GM12878 (cell line): ENCODE data around the gene MTF2. TPM values are rescaled to one million over a fixed set of nuclear protein-coding genes. Genes with fewer than 3 reads are reported as not detected.

Experiments
- ATAC-seq: fragments of 200-7000 bp; cut with Tn5 transposase; 3 replicates; pipeline ENCODE4 v1.9.1; 2020; ENCODE audit warnings: mild to moderate bottlenecking, moderate library complexity
- Bru-seq: library from RNA; stranded (reverse); fragments of 400-500 nt; gene quantifications from one replicate; lab custom pipeline; 2021; lab: Mats Ljungman, UMichigan
- BruChase-seq, 2 experiments: library from RNA; stranded (reverse); fragments of 400-500 nt; gene quantifications; one replicate each; lab custom pipeline; 2021; lab: Mats Ljungman, UMichigan
- BruUV-seq: library from RNA; stranded (reverse); fragments of 400-500 nt; replicated peaks from 2 replicates; lab custom pipeline; 2021; lab: Mats Ljungman, UMichigan
- CTCF ChIA-PET: fragments of 300-600 bp; sonication (Branson Sonifier 250); formaldehyde crosslinking; extraction: SDS; loops from one replicate; lab custom pipeline; 2021; ENCODE audit warnings: inconsistent platforms; lab: Yijun Ruan, JAX
- POLR2A ChIA-PET: fragments of 350-600 bp; formaldehyde crosslinking; extraction: SDS; loops from one replicate; lab custom pipeline; 2021; ENCODE audit warnings: inconsistent platforms; lab: Charles Lee
- RAD21 ChIA-PET: fragments of 300-600 bp; sonication (Branson Sonifier 250); formaldehyde crosslinking; loops from one replicate; lab custom pipeline; 2023; ENCODE audit warnings: antibody characterized with exemption; ENCODE audit not compliant: unreplicated experiment; lab: Charles Lee
- SMC1A ChIA-PET: fragments of 300-600 bp; sonication (Branson Sonifier 250); formaldehyde crosslinking; loops from one replicate; lab custom pipeline; 2023; ENCODE audit not compliant: unreplicated experiment, uncharacterized antibody; lab: Charles Lee
- DNase-seq: peaks from one replicate; pipeline ENCODE4 v3.0.0-alpha.2; 2011; ENCODE audit warnings: low read depth, low spot score
- FAIRE-seq: peaks from 3 replicates; lab custom pipeline; 2011; peaks lifted over from hg19 to GRCh38; lab: Jason Lieb, UNC
- H2AFZ ChIP-seq: 2 replicates; pipeline ENCODE4 v1.6.0; 2011; ENCODE audit warnings: low read depth, low read length, control low read depth; ENCODE audit not compliant: control insufficient read depth
- H3K27ac ChIP-seq: 2 replicates; pipeline ENCODE4 v1.5.1; 2011; ENCODE audit warnings: control low read depth; ENCODE audit not compliant: control insufficient read depth, insufficient read depth
- H3K27me3 ChIP-seq, 2 experiments: replicated peaks in 1 of 2; 2 replicates each; pipeline versions ENCODE4 v1.6.0 to v1.6.1; 2011; ENCODE audit warnings: low read length in 1 of 2; ENCODE audit not compliant: control insufficient read depth in 2 of 2, insufficient read depth in 2 of 2
- H3K36me3 ChIP-seq, 2 experiments: 2 replicates each; pipeline ENCODE4 v1.5.1; 2011; ENCODE audit warnings: low read length in 1 of 2; ENCODE audit not compliant: control insufficient read depth in 2 of 2, insufficient read depth in 2 of 2
- H3K4me1 ChIP-seq: 2 replicates; pipeline ENCODE4 v1.6.1; 2011; ENCODE audit warnings: mild to moderate bottlenecking, low read length, moderate library complexity, mixed read lengths; ENCODE audit not compliant: control insufficient read depth, insufficient read depth
- H3K4me2 ChIP-seq: 2 replicates; pipeline ENCODE4 v1.6.0; 2011; ENCODE audit warnings: control low read depth; ENCODE audit not compliant: control insufficient read depth, insufficient read depth
- H3K4me3 ChIP-seq: fragments of 200-600 bp; sonication (generic); 2 replicates; pipeline ENCODE4 v1.5.1; 2016
- H3K79me2 ChIP-seq: 2 replicates; pipeline ENCODE4 v1.6.0; 2011; ENCODE audit warnings: low read length; ENCODE audit not compliant: control insufficient read depth, insufficient read depth
- H3K9ac ChIP-seq: 2 replicates; pipeline ENCODE4 v1.8.0; 2011; ENCODE audit warnings: low read length, control low read depth, mixed read lengths; ENCODE audit not compliant: control insufficient read depth, insufficient read depth
- H3K9me3 ChIP-seq: replicated peaks from 3 replicates; pipeline ENCODE4 v1.5.1; 2011; ENCODE audit warnings: mild to moderate bottlenecking, low read length; ENCODE audit not compliant: control insufficient read depth, insufficient read depth
- H4K20me1 ChIP-seq: 2 replicates; pipeline ENCODE4 v1.6.0; 2011; ENCODE audit not compliant: control insufficient read depth, insufficient read depth
- ASH2L ChIP-seq: fragments of 300-600, 200-600 bp; sonication (generic); IDR thresholded peaks from 2 replicates; pipeline ENCODE4 v1.6.1; 2017; ENCODE audit warnings: low read depth, mild to moderate bottlenecking, borderline replicate concordance
- CBX5 ChIP-seq: sonication (generic); IDR thresholded peaks from 2 replicates; pipeline ENCODE4 v1.6.1; 2016; ENCODE audit warnings: low read depth, moderate library complexity, mild to moderate bottlenecking, inconsistent platforms
- CHD1 ChIP-seq: IDR thresholded peaks from 2 replicates; pipeline ENCODE4 v1.6.1; 2012; ENCODE audit warnings: low read depth, low read length, improper control_type of control experiment
- CHD2 ChIP-seq: IDR thresholded peaks from 2 replicates; pipeline ENCODE4 v1.6.1; 2011; ENCODE audit warnings: low read depth, low read length, improper control_type of control experiment, borderline replicate concordance
- NBN ChIP-seq: fragments of 450-650 bp; IDR thresholded peaks from 2 replicates; pipeline ENCODE4 v1.6.1; 2016
- POLR2AphosphoS5 ChIP-seq: IDR thresholded peaks from 2 replicates; pipeline ENCODE4 v1.6.1; 2011; ENCODE audit warnings: mild to moderate bottlenecking, low read length, inconsistent platforms
- RB1 ChIP-seq: fragments of 450-650 bp; formaldehyde crosslinking; IDR thresholded peaks from 2 replicates; pipeline ENCODE4 v1.6.1; 2017; ENCODE audit warnings: mild to moderate bottlenecking, borderline replicate concordance
- RELA ChIP-seq: fragments of 450-650 bp; IDR thresholded peaks from 2 replicates; pipeline ENCODE4 v1.8.0; 2014; ENCODE audit warnings: borderline replicate concordance; ENCODE audit not compliant: partially characterized antibody
- SMAD5 ChIP-seq: IDR thresholded peaks from 2 replicates; pipeline ENCODE4 v1.6.1; 2016; ENCODE audit warnings: antibody characterized with exemption, low read depth
- SP1 ChIP-seq: IDR thresholded peaks from one replicate; pipeline ENCODE4 v1.6.1; 2011; ENCODE audit warnings: low read depth, low read length
- WGBS: methylation state at CpG from one replicate; pipeline ENCODE4 v1.1.6; 2016; ENCODE audit warnings: low lambda C conversion rate; ENCODE audit not compliant: insufficient replicate concordance, insufficient coverage; ENCODE audit errors: missing lambda C conversion rate; 5-methylcytosine and 5-hydroxymethylcytosine counted together
- in situ Hi-C: fragments of 300-500 bp; cut with MboI; formaldehyde crosslinking; loops from 9 replicates; pipeline ENCODE4 v1.14.3; 2018; ENCODE audit warnings: mixed read lengths
- intact Hi-C: fragments of 100-400 bp; cut with micrococcal nuclease; formaldehyde crosslinking; loops from one replicate; pipeline ENCODE4 v1.14.2; 2022; ENCODE audit not compliant: unreplicated experiment
- long read RNA-seq, 2 experiments: library from polyadenylated mRNA; unstranded; transcript quantifications; one replicate each; pipeline ENCODE4 v2.0.0, GENCODE V29; 2019 to 2020
- polyA minus RNA-seq, 3 experiments: library from RNA; depleted of rRNA, polyadenylated mRNA; stranded (reverse); fragments of >200 nt; gene quantifications; 2 replicates each; pipeline ENCODE4 v1.2.3, GENCODE V29; 2011
- polyA plus RNA-seq, 11 experiments: library from polyadenylated mRNA; depleted of rRNA in 4 of 11; unstranded in 6 of 11; stranded (reverse) in 5 of 11; fragments of >200 nt; fragmentation: Nextera tagmentation in 4 of 11; fragmentation: Illumina TruSeq in 1 of 11; extraction: Ambion mirVana in 4 of 11; extraction: Trizol in 1 of 11; gene quantifications; 1 replicate in 1 of 11; 2 replicates in 10 of 11; pipeline versions ENCODE4 v1.2.1 to v1.2.3, GENCODE V29; 2011 to 2016; ENCODE audit warnings: inconsistent platforms in 2 of 11, missing spikeins in 2 of 11, low read depth in 1 of 11
- total RNA-seq, 4 experiments: library from RNA; depleted of rRNA in 3 of 4; stranded (reverse); fragments of >200 nt in 3 of 4; fragmentation: Illumina TruSeq in 1 of 4; extraction: Trizol in 1 of 4; gene quantifications; 2 replicates each; pipeline versions ENCODE4 v1.2.1 to v1.2.3, GENCODE V29; 2013 to 2021
- TF ChIP-seq, protein P1 (sequence below): fragments of 450-650 bp; formaldehyde crosslinking; IDR thresholded peaks from 2 replicates; pipeline ENCODE4 v1.5.0; 2022; ENCODE audit warnings: mild to moderate bottlenecking, missing genetic modification characterization
- TF ChIP-seq, protein P2 (sequence below): fragments of 450-650 bp; IDR thresholded peaks from 2 replicates; pipeline ENCODE4 v1.6.1; 2018; ENCODE audit warnings: mild to moderate bottlenecking, low read depth, moderate library complexity; ENCODE audit not compliant: partially characterized antibody

MTF2 gene
- total RNA-seq (2013; cell fraction: nucleolus; rRNA removed) = 208 and 233 TPM in 2 replicates
- total RNA-seq (2014; rRNA removed) (33.3 and 41.8 TPM in 2 replicates), total RNA-seq (2014; rRNA removed; fragmentation: Illumina TruSeq; extraction: Trizol) (43.6 and 44.3 TPM in 2 replicates), total RNA-seq (2021) (45.9 and 54.8 TPM in 2 replicates), polyA plus RNA-seq (2011; rRNA removed) (74.9 and 102 TPM in 2 replicates), polyA plus RNA-seq (2014; fragmentation: Illumina TruSeq; extraction: Trizol) (38.8 and 40.7 TPM in 2 replicates), polyA plus RNA-seq (2014; fragmentation: Nextera tagmentation; extraction: Ambion mirVana) (10 to 100 TPM; 22.6 to 30.6 TPM), polyA plus RNA-seq (2014; rRNA removed) (32.3 and 41.9 TPM in 2 replicates), polyA plus RNA-seq (2016; fragmentation: Nextera tagmentation; extraction: Ambion mirVana) (10 to 100 TPM; 67.4 to 69.4 TPM), polyA minus RNA-seq (2011; rRNA and poly(A)+ RNA removed) (99.2 and 125 TPM in 2 replicates), Bru-seq, nascent RNA (percentile 92 among the genes with signal in this experiment), BruChase-seq, experiment 1, labeled RNA remaining after a 6-hour chase (percentile 93 among the genes with signal in this experiment), BruChase-seq, experiment 2, labeled RNA remaining after a 2-hour chase (percentile 95 among the genes with signal in this experiment)
- polyA plus RNA-seq (2011; ENCODE audit: low read depth) = 15.5 TPM
- polyA plus RNA-seq (2011; cell fraction: cytosol; rRNA removed) = 35.9 and 38.8 TPM in 2 replicates
- polyA plus RNA-seq (2011; cell fraction: nucleus; rRNA removed) = 35.1 and 45.2 TPM in 2 replicates
- polyA plus RNA-seq (2012) = 23.9 and 26.9 TPM in 2 replicates
- 32.7 and 33.9 TPM in 2 replicates for polyA minus RNA-seq (2011; cell fraction: cytosol; rRNA and poly(A)+ RNA removed)
- 51.7 and 64.1 TPM in 2 replicates for polyA minus RNA-seq (2011; cell fraction: nucleus; rRNA and poly(A)+ RNA removed)
- long read RNA-seq, experiment 1, full-length matches to known transcripts = 13 of 74 reads
- long read RNA-seq, experiment 1, partial matches to known transcripts = 41 of 74 reads
- long read RNA-seq, experiment 1, other reads (novel, unspliced or antisense) = 20 of 74 reads
- long read RNA-seq, experiment 2, full-length matches to known transcripts = 77 of 429 reads
- long read RNA-seq, experiment 2, partial matches to known transcripts = 284 of 429 reads
- long read RNA-seq, experiment 2, other reads (novel, unspliced or antisense) = 68 of 429 reads

DNA sequence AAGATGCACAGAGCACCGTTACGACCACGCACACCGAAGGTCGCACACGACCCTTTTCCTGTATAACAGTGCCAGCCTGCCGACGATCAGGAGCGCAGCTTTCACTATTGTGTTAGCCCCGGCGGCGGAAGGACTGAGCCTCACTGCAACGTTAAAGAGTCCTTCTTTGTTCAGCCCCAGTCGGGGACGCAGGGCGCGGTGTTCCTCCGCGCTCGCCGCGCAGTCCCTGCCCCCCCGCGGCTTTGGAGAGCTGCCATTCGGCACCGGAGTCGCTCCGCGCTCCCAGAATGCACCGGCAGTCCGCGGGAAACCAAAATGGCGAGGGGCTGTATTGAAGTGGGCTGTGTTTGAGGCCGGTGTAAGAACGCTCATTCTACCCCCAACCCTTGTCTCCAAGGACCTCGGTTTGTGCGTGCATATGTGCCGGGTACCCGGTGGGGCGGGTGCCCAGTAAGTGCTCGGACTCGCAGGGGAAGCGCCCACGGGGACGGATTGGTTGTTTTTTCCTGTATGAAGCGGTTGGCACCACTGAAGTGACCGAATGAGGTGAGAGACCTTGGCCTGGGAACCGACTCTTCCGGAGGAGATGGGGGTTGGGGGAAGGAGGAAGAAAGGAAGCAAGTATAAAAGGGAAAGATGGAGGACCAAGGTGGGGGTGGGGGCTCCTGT is at the start of gene MTF2:
TSS of gene MTF2 (plus strand) at position 298 of the 669 bp plus-strand sequence. CDS start at position 542, 244 bp downstream.
- SMC1A ChIA-PET = interaction anchor here (0.9 to 3.1 kb wide), 24 partner anchors 10 to 765 kb away, joined by 3 to 26 read pairs (median 4); partner anchors contain the start of gene DR1
- peak; percentile 100 for TF ChIP-seq CBX5
- peak; percentile 69 for TF ChIP-seq RELA
- peak; percentile 99 for TF ChIP-seq POLR2AphosphoS5
- TF ChIP-seq ASH2L = peak; percentile 95
- peak; percentile 66 for TF ChIP-seq SP1
- TF ChIP-seq NBN = peak; percentile 98
- TF ChIP-seq, protein P1, sequence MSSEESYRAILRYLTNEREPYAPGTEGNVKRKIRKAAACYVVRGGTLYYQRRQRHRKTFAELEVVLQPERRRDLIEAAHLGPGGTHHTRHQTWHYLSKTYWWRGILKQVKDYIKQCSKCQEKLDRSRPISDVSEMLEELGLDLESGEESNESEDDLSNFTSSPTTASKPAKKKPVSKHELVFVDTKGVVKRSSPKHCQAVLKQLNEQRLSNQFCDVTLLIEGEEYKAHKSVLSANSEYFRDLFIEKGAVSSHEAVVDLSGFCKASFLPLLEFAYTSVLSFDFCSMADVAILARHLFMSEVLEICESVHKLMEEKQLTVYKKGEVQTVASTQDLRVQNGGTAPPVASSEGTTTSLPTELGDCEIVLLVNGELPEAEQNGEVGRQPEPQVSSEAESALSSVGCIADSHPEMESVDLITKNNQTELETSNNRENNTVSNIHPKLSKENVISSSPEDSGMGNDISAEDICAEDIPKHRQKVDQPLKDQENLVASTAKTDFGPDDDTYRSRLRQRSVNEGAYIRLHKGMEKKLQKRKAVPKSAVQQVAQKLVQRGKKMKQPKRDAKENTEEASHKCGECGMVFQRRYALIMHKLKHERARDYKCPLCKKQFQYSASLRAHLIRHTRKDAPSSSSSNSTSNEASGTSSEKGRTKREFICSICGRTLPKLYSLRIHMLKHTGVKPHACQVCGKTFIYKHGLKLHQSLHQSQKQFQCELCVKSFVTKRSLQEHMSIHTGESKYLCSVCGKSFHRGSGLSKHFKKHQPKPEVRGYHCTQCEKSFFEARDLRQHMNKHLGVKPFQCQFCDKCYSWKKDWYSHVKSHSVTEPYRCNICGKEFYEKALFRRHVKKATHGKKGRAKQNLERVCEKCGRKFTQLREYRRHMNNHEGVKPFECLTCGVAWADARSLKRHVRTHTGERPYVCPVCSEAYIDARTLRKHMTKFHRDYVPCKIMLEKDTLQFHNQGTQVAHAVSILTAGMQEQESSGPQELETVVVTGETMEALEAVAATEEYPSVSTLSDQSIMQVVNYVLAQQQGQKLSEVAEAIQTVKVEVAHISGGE = no peak
- TF ChIP-seq, protein P2, sequence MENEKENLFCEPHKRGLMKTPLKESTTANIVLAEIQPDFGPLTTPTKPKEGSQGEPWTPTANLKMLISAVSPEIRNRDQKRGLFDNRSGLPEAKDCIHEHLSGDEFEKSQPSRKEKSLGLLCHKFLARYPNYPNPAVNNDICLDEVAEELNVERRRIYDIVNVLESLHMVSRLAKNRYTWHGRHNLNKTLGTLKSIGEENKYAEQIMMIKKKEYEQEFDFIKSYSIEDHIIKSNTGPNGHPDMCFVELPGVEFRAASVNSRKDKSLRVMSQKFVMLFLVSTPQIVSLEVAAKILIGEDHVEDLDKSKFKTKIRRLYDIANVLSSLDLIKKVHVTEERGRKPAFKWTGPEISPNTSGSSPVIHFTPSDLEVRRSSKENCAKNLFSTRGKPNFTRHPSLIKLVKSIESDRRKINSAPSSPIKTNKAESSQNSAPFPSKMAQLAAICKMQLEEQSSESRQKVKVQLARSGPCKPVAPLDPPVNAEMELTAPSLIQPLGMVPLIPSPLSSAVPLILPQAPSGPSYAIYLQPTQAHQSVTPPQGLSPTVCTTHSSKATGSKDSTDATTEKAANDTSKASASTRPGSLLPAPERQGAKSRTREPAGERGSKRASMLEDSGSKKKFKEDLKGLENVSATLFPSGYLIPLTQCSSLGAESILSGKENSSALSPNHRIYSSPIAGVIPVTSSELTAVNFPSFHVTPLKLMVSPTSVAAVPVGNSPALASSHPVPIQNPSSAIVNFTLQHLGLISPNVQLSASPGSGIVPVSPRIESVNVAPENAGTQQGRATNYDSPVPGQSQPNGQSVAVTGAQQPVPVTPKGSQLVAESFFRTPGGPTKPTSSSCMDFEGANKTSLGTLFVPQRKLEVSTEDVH = no peak
- peak; percentile 88; the same call in 1 of the 2 replicates for TF ChIP-seq RB1
- TF ChIP-seq SMAD5 = peak; percentile 94
- peak; percentile 99 for TF ChIP-seq CHD2
- TF ChIP-seq CHD1 = no peak

More for the DNA sequence above, at the start of gene MTF2:
- in situ Hi-C loops = no loop called here
- H3K27ac ChIP-seq = peak within 1 kb of the TSS; percentile 93
- H3K9me3 ChIP-seq = peaks cover 7% of the 10 kb centered on the region
- CTCF ChIA-PET = interaction anchor here (0.7 to 4.6 kb wide), 24 partner anchors 12 to 767 kb away, joined by 3 to 48 read pairs (median 4); partner anchors contain the start of gene DR1
- TSS peak; percentile 72 for BruUV-seq
- H3K27me3 ChIP-seq = no peaks in the 10 kb centered on the region
- peaks cover 55% of the 10 kb centered on the region for H3K79me2 ChIP-seq
- H3K4me2 ChIP-seq = peak within 1 kb of the TSS; percentile 77
- intact Hi-C loops = loop anchor here (1.0 to 5.0 kb wide), 3 partner anchors 46 to 117 kb away; partner anchors contain the start of genes CCDC18, DIPK1A and TMED5
- peak within 1 kb of the TSS; percentile 94 for H3K9ac ChIP-seq
- FAIRE-seq = peak; percentile 31
- H3K36me3 ChIP-seq = peaks cover 0 to 2% of the 10 kb centered on the region in 2 experiments; a peak in 1 of 4 replicates
- peak; percentile 84 for DNase-seq
- under 1% methylated on average over 49 of the region's 49 CpGs for WGBS
- peak; percentile 84 for ATAC-seq
- H2AFZ ChIP-seq = peak within 1 kb of the TSS; percentile 96
- RAD21 ChIA-PET = interaction anchor here (0.6 to 4.5 kb wide), 23 partner anchors 12 to 666 kb away, joined by 3 to 36 read pairs (median 4); no protein-coding TSS in a partner anchor
- no peaks in the 10 kb centered on the region for H3K4me1 ChIP-seq
- no peaks in the 10 kb centered on the region for H4K20me1 ChIP-seq
- H3K4me3 ChIP-seq = peak within 1 kb of the TSS; percentile 96
- POLR2A ChIA-PET = interaction anchor here (0.5 to 3.0 kb wide), 15 partner anchors 10 to 523 kb away, joined by 3 to 15 read pairs (median 6); no protein-coding TSS in a partner anchor
